SU-DHL-6 (cell line): ENCODE measurements around the gene TENM4.

Experiments
- H2AFZ ChIP-seq: fragments of 200-600 bp; sonication (generic); 2 replicates; pipeline ENCODE4 v1.6.1; 2014; ENCODE audit warnings: low read depth, mild to moderate bottlenecking, moderate library complexity, mixed read lengths, antibody characterized with exemption, low read length; ENCODE audit not compliant: severe bottlenecking
- H3F3A ChIP-seq: fragments of 200-600 bp; shearing (Covaris generic); 2 replicates; pipeline ENCODE4 v1.6.0; 2016; ENCODE audit warnings: antibody characterized with exemption, mild to moderate bottlenecking; ENCODE audit not compliant: insufficient read depth
- H3K27ac ChIP-seq: fragments of 200-600 bp; sonication (generic); 2 replicates; pipeline ENCODE4 v1.5.1; 2016; ENCODE audit warnings: low read depth, mild to moderate bottlenecking, low read length, moderate library complexity, mixed read lengths
- H3K27me3 ChIP-seq: fragments of 200-600 bp; sonication (generic), shearing (Covaris generic); 2 replicates; pipeline ENCODE4 v1.6.0; 2014; ENCODE audit warnings: mild to moderate bottlenecking, low read length
- H3K36me3 ChIP-seq: fragments of 200-600 bp; sonication (generic); 2 replicates; pipeline ENCODE4 v1.6.1; 2014; ENCODE audit warnings: mild to moderate bottlenecking, low read length, mixed read lengths
- H3K4me2 ChIP-seq: fragments of 300-600, 200-600 bp; shearing (Covaris generic), sonication (generic); 2 replicates; pipeline ENCODE4 v1.6.0; 2014; ENCODE audit warnings: low read length, low read depth, mild to moderate bottlenecking; ENCODE audit not compliant: poor library complexity, severe bottlenecking
- H3K4me3 ChIP-seq: fragments of 200-600 bp; sonication (generic); 2 replicates; pipeline ENCODE4 v1.5.1; 2014; ENCODE audit warnings: antibody characterized with exemption, low read length, mild to moderate bottlenecking, mixed read lengths; ENCODE audit not compliant: insufficient read depth, poor library complexity, severe bottlenecking
- H3K79me2 ChIP-seq: fragments of 200-600 bp; sonication (generic); 2 replicates; pipeline ENCODE4 v1.6.1; 2014; ENCODE audit warnings: mild to moderate bottlenecking, low read length, moderate library complexity; ENCODE audit not compliant: insufficient read depth
- H3K9ac ChIP-seq: fragments of 200-600 bp; sonication (generic); 2 replicates; pipeline ENCODE4 v1.7.0; 2014; ENCODE audit warnings: mild to moderate bottlenecking, low read length
- H3K9me2 ChIP-seq: fragments of 200-600 bp; sonication (generic); replicated peaks from 2 replicates; pipeline ENCODE4 v1.6.1; 2014; ENCODE audit warnings: low read length; ENCODE audit not compliant: insufficient read depth
- H3K9me3 ChIP-seq: fragments of 200-600 bp; sonication (generic); 2 replicates; pipeline ENCODE4 v1.6.1; 2014; ENCODE audit warnings: low read length, mixed read lengths; ENCODE audit not compliant: insufficient read depth
- H4K20me1 ChIP-seq: fragments of 200-600 bp; sonication (generic); 2 replicates; pipeline ENCODE4 v1.6.1; 2014; ENCODE audit warnings: low read depth, mild to moderate bottlenecking, antibody characterized with exemption, low read length, moderate library complexity, mixed read lengths
- CTCF ChIP-seq: fragments of 200-600 bp; sonication (generic); IDR thresholded peaks from one replicate; pipeline ENCODE4 v1.5.1; 2017; ENCODE audit warnings: antibody characterized with exemption, mild to moderate bottlenecking, low read length, moderate library complexity; ENCODE audit not compliant: insufficient read depth, poor library complexity, severe bottlenecking
- EZH2phosphoT487 ChIP-seq: fragments of 200-600 bp; sonication (generic), shearing (Covaris generic); conservative IDR thresholded peaks from 2 replicates; pipeline ENCODE4 v1.6.1; 2018; ENCODE audit warnings: mild to moderate bottlenecking, antibody characterized with exemption, low read length, moderate library complexity, mixed read lengths

TENM4 gene

GRCh38 chr11:78921509-78921908, 519.3 kb downstream of the TENM4 start:
- TF ChIP-seq EZH2phosphoT487 (no peak), CTCF (no peak)
- no peaks in the 10 kb centered on the region for H3K27me3 ChIP-seq
- no peak overlapping the region for H3K4me3 ChIP-seq
- no peaks in the 10 kb centered on the region for H4K20me1 ChIP-seq
- H3K9ac ChIP-seq, result no peak overlapping the region
- H3F3A ChIP-seq, result no peaks in the 10 kb centered on the region
- H3K9me3 ChIP-seq, result no peaks in the 10 kb centered on the region
- no peaks in the 10 kb centered on the region for H3K79me2 ChIP-seq
- no peak overlapping the region for H2AFZ ChIP-seq
- no peak overlapping the region for H3K4me2 ChIP-seq
- no peaks in the 10 kb centered on the region for H3K9me2 ChIP-seq
- no peaks in the 10 kb centered on the region for H3K36me3 ChIP-seq
- no peak overlapping the region for H3K27ac ChIP-seq

DNA sequence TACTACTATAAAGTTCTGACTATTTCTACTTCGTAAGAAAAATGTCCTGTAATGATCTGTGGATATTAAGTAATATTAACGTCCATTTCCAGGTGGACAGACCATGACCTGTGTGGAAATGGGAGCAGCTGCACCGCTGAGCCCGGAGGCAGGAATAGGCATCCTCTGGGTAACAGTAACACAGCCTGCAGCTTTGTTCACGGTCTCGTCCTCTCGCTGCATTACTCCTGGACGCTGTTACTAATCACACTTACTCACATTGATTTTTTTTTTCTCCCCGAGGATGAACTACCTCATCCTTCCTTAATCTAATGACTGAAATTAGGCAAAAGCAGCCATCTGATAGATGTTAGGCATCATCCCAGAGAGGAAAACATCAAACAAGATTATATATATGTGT, 520.5 kb downstream of the TENM4 start:
- no peaks in the 10 kb centered on the region for H3K27me3 ChIP-seq
- no peak overlapping the region for H3K27ac ChIP-seq
- no peak overlapping the region for H2AFZ ChIP-seq
- TF ChIP-seq CTCF (no peak), EZH2phosphoT487 (no peak)
- no peaks in the 10 kb centered on the region for H3F3A ChIP-seq
- no peaks in the 10 kb centered on the region for H4K20me1 ChIP-seq
- no peaks in the 10 kb centered on the region for H3K9me3 ChIP-seq
- H3K9ac ChIP-seq, result no peak overlapping the region
- no peaks in the 10 kb centered on the region for H3K36me3 ChIP-seq
- H3K4me3 ChIP-seq, result no peak overlapping the region
- H3K79me2 ChIP-seq, result no peaks in the 10 kb centered on the region
- H3K9me2 ChIP-seq, result no peaks in the 10 kb centered on the region
- no peak overlapping the region for H3K4me2 ChIP-seq

- H3K27ac ChIP-seq, result no peak overlapping the region
- no peaks in the 10 kb centered on the region for H3K36me3 ChIP-seq
- H4K20me1 ChIP-seq, result no peaks in the 10 kb centered on the region
- no peaks in the 10 kb centered on the region for H3K9me2 ChIP-seq
- no peak overlapping the region for H3K4me2 ChIP-seq
- no peak overlapping the region for H2AFZ ChIP-seq
- H3F3A ChIP-seq, result no peaks in the 10 kb centered on the region
- TF ChIP-seq CTCF (no peak), EZH2phosphoT487 (no peak)
- no peaks in the 10 kb centered on the region for H3K79me2 ChIP-seq
- H3K9me3 ChIP-seq, result no peaks in the 10 kb centered on the region
- no peaks in the 10 kb centered on the region for H3K27me3 ChIP-seq
- H3K4me3 ChIP-seq, result no peak overlapping the region
- H3K9ac ChIP-seq, result no peak overlapping the region
Observed at GRCh38 chr11:78916759-78917158, 524.1 kb downstream of the TENM4 start.

DNA sequence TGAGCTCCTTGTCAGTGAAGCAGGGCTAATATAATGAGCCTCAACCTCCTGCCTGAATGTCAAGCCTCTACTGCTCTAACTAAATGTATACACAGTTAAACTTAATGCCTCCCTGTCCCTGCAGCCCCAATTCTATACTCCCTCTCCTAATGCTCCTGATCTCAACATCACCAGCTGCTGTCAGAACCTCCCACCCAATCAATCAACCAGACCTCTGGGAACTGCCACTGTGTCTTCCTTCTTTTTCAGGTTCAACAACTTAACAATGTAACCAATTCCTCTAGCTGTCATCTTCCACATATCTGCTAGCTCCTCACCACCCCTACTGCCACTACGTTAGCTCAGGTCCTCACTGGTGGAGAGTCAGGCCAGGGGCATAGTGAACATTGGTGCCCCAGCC, 526.3 kb downstream of the TENM4 start:
- Histone ChIP-seq H3K4me3 (no peak overlapping the region), H3K9me2 (no peaks in the 10 kb centered on the region), H3K9me3 (no peaks in the 10 kb centered on the region), H3K79me2 (no peaks in the 10 kb centered on the region), H2AFZ (no peak overlapping the region), H3K27ac (no peak overlapping the region), H3K27me3 (no peaks in the 10 kb centered on the region), H4K20me1 (no peaks in the 10 kb centered on the region), H3F3A (no peaks in the 10 kb centered on the region), H3K4me2 (no peak overlapping the region), H3K36me3 (no peaks in the 10 kb centered on the region), H3K9ac (no peak overlapping the region)
- no peak for TF ChIP-seq CTCF
- no peak for TF ChIP-seq EZH2phosphoT487
